D341Med (cell line): Measurements from ENCODE around the gene NDOR1.

Experiments used
- DNase-seq: peaks from one replicate; pipeline ENCODE4 v3.0.0; 2012; ENCODE audit warnings: low spot score

The NDOR1 gene

DNA sequence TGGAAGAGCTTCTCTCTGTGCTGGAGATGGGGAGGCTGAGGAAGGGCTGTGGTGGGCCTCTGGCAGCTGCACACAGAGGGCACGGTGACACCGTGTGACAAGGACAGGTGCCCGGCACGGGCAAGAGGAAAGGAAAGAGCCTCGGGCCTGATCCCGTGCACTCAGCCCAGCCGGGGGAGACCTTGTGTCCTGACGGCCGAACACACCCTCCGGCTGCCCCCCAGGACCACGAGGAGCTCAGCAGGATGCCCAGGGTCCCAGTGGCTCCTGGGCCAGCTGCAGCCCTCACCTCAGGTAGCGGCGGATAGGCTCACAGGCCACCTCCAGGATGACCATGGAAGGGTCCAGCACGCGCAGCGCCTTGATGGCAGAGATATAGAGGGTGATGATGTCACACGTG is 22.7 kb upstream of the NDOR1 start:
- DNase-seq: no peak

DNA sequence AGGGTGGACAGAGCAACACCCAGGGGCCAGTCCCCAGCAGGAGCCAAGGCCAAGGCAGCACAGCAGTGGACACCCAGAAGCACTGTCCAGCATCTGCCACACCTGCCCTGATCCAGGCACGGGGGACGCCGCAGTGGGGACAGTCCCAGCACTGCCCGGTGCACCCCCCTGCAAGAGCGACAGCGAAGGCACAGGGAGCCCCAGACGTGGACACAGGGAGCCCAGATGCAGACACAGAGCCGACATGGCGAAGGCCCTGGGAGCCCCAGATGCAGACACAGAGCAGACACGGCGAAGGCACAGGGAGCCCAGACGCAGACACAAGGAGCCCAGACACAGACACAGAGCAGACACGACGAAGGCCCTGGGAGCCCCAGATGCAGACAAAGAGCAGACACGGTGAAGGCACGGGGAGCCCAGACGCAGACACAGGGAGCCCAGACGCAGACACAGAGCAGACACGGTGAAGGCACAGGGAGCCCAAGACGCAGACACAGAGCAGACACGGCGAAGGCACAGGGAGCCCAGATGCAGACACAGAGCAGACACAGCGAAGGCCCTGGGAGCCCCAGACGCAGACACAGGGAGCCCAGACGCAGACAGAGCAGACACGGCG is 21.4 kb upstream of the NDOR1 start:
- no peak for DNase-seq

DNA sequence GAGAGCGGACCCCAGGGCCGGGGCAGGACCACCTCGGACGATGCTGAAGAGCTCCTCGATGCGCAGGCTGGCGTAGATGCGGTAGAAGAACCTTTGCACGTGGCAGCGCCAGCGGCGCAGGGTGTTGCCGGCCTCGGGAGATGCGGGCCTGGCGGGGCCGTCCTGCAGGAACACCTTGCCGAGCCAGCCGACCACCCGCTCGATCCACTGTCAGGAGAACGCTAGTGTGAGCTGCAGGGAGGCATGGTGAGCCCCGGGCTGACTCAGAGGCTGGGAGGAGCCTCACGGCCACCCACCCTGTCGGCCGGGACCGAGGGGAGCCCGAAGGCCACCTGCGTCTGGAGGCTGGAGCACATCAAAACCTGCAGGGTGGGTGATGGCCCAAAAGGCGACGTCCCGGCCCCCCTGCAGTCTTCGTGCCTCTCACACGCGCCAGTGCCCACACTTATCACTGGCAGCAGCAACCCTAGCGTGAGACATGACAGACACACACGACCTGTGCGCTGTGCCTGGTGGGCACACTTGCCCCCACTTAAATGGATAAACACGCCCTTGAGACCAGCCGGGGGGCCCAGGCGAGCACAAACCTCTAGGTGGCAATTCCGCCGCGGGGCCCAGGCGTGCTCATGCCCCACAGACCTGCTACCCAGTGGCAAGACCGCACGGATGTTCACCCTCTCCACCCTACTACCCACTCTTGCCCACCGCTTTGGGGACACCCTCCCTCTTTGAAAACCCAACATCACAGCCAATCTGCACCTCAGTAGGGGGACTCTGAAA is 20.4 kb upstream of the NDOR1 start:
- DNase-seq: no peak

DNA sequence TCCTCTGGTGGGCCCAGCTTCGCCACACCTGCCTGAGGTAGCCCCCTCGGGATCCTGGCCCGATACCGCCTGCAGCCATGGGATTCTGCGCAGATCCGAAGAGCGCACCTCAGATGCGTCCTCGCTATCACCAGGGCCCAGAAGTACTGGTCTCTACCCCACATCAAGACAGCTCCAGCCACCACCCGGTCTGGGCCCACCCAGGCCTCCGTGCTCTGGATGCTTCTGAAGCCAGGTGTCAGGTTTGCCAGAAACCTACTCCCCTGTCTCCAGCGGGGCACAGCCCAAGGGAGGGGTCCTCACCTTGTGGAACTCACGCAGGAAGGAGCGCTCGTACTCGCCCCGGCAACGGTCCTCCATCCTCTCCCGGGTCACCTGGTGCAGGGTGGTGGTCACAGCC is 19.6 kb upstream of the NDOR1 start:
- no peak for DNase-seq

DNA sequence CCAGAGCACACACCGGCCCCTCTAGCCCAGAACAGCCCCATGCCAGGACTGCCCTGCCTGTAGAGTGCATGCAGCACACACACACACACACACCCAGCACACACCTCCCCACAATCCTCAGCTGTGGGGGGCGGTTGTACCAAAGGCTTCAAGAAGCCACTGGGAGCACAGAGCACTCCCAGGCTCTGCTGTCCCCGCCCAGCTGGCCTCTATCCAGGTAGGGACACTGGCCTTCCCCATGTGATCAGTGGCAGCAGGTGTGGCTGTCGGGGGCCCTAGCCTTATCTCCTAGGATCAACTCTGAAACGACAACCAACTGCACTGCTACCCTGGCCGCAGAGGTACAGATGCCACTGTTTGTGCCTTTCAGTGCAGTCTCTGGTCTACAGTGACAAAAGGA is 19.1 kb upstream of the NDOR1 start:
- no peak for DNase-seq

DNA sequence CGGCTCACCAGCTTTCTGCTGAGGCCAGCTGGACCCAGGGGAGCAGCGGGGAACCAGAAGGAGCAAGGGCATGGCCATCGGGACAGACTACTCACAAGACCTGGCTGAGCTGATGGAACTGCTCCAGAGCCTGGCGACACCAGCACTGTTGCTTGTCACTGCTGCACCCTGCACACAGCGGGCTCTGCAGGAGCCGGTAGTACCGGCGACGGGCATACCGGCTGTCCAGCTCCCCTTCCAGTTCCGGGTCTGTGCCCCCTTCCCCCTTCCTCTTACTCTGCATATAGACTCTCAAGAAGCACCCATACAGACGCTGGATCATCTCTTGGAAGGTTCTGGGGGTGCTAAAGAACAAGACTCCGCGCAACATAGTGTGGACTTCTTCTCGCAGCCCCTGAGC is 18.1 kb upstream of the NDOR1 start:
- no peak for DNase-seq

DNA sequence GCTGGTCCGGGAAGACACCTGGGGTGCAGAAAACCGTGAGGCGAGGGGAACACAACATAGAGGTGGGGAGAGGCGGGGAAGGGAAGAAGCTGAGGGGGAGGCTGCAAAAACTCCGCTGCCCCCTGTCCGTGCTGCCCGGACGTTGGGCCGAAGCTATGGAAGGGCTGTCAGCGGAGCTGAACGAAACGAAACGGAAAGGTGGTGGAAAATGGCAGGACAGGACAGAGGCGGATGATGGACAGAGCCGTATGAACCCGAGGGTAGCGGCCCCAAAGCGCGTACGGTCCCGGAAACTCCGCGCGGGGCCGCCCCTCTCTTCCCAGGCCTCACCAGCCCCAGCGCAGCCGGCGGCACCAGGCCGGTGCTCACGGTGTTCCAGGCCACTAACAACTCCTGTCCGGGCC is 17.4 kb upstream of the NDOR1 start:
- DNase-seq: no peak

DNA sequence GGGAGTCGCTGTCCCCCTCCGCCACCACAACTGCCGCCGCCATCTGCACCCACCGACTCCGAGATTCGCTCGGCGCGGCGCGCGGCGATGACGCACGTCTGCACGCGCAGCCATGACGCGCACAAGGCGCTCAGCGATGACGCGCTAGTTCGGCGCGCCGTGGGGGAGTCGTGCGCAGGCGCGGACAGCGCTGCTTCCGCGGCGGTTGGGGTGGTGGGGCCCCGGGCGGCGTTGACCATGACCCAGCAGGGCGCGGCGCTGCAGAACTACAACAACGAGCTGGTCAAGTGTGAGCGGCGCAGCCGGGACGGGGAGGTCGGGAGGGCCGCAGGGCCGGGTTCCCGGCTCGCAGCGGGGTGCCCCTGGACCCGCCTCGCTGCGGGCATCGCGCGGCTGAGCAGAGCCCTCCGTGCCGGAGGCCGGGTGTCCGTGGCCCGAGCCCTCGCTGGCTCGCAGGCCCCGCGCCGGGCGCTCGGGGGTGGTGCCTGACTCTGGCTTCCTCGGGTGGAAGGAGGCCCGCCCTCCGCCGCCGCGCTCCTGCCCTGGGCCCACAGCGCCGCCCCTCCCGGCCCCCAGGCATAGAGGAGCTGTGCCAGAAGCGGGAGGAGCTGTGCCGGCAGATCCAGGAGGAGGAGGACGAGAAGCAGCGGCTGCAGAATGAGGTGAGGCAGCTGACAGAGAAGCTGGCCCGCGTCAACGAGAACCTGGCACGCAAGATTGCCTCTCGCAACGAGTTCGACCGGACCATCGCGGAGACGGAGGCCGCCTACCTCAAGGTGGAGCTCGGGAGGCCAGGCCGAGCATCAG is 16.8 kb upstream of the NDOR1 start, which contains the start of the genes ANAPC2 and SSNA1:
Gene ANAPC2 (minus strand): TSS at position 71 of the 807 bp plus-strand sequence. CDS start 28 bp downstream, at position 43.
Gene SSNA1 (plus strand): TSS at position 187 of the 807 bp plus-strand sequence. CDS start 51 bp downstream, at position 238.
- DNase-seq: peak; percentile 98

DNA sequence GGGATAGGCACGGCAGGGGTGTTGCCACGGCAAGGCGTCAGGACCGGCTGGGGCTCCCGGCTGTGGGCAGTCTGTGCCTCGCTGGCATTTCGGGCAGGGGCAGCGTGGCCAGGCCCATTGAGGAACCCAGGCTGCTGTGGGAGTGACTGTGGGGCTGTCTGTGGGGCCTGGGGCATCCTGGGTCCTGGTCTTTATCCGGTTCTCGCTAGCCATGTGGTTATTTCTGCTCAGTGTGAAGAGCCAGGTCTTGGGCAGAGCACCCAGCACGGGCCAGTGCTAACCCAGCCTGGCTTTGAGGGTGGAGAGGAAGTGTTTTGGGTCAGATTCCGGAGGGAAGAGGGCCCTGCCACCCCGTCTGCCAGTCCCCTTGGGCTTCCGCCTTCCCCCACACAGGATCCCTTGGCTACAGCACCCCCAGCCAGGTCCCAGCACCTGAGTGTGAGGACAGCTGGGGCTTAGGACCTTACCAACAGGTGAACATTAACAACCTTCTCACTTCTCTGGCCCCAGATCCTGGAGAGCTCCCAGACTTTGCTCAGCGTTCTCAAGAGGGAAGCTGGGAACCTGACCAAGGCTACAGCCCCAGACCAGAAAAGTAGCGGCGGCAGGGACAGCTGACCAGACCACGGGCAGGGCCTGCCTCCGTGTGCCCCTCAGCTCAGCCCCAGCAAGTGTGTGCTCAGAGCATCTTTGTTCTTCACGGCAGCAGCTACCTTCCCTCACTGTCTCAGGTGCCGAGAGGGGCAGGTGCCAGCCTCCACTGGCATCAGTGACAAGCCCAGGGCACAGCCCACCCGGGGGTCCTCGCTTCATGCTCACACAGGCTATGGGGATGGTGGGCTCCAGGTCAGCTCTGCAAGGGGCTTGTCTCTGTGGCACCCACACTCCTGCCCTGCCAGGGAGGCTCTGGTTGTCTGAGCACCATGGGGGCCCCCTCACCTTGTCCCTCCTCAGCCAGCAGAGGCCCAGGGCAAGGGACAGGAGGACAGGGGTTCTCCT is 15.9 kb upstream of the NDOR1 start:
- DNase-seq: no peak

DNA sequence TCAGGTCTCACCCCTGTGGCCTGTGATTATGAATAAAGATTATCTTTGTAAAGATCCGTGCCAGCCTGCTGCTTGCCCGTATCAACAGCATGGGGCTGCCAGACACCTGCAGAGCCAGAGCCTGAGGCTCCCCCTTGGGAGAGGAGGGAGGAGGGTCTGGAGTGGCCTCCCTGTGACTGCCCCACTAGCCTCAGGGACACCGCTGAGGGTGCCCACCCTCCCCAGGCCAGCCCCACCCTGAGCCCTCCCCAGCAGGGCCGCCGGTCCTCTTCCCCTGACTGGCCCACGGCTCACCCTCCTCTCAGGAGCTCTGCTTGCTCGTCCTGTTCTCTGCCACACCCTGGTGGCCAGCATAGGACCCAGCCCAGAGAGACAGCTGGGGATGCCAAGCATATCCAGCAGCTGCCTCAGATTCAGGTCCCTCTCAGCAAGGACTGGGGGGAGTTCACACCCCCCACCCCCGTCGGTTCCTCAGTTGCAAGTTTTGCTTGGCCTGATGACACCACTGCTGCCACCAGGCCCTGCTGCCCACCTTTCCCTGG is 15.1 kb upstream of the NDOR1 start:
- DNase-seq: no peak

DNA sequence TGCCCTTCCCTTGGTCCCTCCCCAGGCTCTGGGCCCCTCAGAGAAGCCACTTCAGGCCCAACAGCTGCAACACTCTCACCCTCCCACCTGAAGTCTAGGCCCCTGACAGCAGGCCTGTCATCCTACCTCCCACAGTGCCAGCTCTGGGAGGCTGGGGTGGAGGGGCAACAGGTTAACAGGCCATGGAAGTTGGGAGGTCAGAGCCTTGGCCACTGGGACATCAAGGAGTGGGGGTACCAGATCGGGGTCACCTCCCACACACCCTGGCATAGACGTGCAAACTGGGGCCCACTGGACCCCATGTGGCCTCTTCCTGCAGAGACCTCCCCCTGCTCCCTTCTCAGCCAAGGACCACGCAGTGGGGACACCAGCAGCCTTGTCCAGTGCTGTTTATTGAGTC is 14.3 kb upstream of the NDOR1 start:
- no peak for DNase-seq

DNA sequence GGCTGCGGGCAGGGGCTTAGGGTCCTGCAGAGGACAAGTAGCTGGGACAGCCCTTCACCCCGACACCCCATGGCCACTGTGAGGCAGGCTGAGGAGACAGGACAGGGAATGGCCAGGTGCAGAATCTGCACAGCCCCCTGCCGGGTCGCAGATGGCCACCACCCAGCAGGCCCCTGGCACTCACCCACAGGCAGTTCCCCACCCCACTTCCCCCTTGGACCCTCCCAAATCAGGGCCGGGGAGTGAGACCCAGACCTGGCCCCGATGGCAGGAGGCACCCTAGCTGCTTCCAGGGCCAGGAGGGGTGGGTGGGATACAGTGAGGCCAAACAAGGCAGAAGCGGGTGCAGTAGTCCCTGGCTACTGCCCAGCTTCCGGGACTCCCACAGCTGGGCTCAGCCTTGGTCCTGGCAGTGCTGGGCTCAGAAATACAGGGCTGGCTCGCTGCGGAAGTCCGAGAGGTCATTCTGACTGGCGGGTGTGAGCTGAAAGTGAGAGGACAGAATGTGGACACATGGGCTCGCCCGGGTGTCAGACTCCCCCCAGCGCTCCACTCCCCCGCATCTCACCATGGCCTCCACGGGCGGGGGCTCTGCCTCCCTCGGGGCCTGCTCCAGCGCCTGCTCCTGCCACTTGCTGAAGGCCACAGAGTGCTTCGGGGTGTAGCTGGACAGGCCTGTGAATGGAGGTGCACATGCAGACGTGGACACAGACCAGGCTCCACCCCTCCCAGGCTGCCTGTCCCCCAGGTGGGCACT is 13.6 kb upstream of the NDOR1 start:
- DNase-seq: no peak

DNA sequence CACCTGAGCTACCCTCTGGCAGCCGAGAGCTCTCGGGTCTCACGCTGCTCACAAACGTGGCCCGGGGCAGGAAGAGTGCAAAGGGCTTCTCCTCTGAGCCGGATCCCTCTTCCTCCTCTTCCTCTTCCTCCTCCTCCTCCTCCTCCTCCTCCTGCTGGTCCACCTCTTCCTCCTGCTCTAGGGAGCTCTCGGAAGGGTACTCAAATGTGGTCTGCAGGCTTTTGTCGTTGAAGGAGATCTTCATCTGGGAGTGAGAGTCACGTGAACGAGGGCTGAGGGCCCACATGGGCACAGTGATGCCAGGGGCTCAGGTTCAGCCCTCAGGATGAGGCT is 13.1 kb upstream of the NDOR1 start:
- DNase-seq: no peak

DNA sequence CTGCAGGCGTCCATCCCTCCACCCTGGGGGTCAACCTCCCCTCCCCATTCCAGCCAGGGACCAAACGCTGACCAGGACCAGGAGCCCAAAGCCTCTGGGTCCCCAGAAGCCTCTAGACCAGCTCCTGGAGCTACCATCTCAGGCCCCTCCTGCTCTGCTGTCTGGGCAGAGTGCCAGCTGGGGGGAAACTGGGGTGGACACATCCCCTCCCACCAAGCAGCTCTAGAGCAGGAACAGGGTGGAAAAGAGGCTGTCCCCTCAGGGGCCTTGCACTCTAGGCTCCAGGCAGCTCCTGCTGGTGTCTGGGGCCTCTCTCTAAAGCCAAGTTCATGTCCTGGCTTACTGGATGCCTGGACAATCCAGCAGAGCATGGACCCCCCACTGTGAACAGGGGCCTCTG is 12.6 kb upstream of the NDOR1 start:
- no peak for DNase-seq

DNA sequence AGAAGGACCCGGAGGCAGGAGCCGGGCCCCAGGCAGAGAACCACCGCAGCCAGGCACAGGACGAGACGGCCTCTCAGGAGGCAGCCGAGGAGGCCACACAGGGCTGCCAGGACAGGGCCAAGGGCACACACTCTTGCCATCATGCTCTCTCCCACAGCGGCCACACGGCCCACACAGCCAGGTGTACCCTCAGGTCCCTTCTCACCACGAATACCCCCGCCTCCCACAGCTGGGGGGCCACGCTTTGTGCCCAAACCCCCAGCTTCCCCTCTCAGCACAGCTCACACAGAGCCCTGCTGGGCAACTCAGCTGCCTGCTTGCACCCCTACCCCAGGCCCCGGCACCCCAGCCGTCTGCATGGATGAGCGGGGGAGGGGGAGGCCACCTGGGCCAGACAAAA is 11.7 kb upstream of the NDOR1 start:
- DNase-seq: no peak

DNA sequence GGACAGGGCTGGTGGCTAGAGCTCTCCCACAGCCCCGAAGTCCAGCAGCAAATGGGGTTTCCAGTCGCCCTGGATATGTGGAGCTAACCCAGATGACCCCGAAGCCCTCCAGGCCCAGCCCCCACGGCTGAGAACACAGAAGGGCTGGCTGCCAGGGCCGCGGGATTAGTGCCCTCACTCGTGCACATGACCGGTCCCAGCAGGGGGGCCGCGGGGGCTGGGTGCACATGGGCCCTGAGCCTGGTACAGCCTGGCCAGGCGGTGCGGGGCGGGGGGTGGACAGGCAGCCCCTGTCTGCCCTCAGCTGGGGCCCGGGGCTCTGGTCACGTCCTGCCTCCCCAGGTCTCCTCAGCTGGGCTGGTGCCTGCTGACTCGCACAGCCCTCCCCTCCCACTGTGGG is 11.1 kb upstream of the NDOR1 start:
- peak; percentile 73 for DNase-seq

DNA sequence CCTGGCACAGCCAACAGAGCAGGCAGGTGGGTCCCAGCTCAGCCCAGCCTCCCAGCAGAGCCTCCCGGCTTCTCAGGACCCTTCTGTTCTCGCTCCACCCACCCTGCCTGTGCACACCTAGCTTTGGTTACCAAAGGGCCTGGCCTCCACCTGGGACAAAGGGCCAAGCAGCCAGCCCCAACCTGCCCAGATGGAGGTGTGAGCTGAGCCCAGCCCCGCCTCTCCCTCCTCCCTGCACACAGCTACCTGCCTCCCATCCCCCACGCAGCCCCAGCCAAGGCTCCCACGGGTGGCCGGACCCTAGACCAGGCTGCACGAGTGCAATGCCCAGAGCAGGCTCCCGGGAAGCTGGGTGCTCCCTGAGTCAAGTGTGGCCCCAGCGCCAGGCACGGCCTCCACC is 10.6 kb upstream of the NDOR1 start:
- no peak for DNase-seq

DNA sequence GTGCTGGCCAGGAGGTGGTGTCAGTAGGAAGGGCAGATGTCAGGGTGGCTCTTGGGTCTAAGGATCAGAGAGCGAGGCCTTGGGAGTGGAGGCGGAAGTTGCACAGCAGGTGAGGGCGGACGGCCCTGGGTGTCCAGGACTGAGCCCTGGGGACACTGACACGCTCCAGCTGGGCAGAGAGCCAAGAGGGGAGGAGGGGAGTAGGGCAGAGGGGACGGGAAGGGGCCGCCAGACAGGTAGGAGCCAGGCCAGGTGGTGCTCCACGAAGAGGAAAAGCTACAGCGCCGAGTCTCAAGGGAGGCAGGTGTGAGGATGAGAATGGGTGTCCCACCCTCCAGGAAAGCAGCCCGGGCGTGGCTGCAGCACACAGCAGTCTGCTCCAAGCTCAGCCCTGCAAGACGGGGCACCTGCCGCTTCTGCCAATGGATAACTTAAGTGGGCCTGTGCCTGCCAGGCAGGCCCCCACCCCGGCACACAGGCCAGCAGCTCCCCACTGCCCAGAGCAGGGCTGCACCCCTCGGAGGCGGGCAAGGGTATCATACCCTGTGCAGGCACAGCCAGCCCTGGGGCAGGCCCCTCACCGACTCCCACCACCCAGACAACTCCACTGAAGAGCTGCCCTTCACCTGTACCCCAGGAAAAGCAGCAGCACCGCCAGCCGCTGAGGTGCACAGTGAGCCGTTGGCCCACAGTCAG is 9.8 kb upstream of the NDOR1 start:
- peak; percentile 70 for DNase-seq

DNA sequence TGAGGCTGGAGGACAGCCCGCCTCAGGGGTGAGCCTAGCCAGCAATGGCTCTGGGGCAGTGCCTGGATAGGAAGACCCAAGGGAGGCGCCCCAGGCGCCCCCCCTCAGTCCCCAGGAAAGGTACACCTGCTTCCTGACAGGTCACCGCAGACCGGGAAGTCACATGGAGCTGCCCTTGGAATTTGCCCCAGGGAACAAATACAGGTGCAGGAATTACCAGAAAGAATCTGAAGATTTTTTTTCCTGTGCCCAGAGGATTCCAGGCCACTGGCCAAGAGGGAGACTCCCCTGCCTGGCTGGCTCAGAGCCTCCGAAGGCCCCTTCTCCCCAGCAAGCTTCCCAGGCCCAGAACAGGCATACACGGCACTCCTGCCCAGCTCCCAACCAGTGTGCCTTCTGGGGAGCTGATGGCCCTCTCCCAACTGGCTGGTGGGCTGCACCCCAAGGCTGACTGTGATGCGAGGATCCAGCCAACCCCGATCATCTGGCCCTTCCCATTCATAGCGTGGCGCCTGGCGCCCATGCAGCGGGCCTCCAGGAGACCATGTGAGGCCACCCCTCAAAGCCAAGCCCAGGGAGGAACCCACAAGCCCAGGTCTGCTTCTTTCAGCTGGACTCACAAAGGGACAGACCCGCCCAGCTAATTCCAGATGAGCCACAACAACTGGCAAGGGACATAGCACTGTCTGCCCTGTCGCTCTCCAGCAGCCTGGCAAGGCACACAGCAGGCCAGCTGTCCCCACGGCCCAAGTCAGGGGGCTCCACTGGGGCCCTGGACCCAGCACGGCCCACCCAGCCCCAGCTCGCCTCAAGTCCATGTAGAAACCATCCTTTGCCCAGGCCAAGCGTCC is 7.2 kb upstream of the NDOR1 start:
- DNase-seq: no peak
